ENCODE measurements around the gene ETV2.

DNA sequence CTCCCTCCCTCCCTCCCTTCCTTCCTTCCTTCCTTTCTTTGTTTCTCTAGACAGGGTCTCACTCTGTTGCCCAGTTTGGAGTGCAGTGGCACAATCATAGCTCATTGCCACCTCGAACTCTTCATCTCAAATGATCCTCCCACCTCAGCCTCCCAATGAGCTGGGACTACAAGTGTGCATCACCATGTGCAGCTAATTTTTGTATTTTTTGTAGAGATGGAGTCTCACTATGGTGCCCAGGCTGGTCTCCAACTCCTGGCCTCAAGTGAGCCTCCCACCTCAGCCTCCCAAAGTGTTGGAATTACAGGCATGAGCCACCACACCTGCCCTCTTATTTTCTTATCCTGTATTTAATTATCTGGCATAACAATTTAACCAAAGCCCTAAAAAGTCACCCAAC is 29.1 kb downstream of the ETV2 start:
- TF ChIP-seq CTCF (IDR thresholded peaks at IDR 0.05; ENCODE audit: low read depth, low read length) (no peak), EZH2phosphoT487 (IDR thresholded peaks at IDR 0.05; ENCODE audit: low read depth) (no peak)
